Stimulated activated CD8-positive, alpha-beta memory T cell treated with anti-CD3 and anti-CD28 coated beads, Interleukin-2, amount 100 ng/mL, for 48 hours (primary cell): ENCODE measurements around the gene LKAAEAR1.
A peak's percentile ranks its signal among the peaks of the same experiment; 100 is the strongest.

Experiments used
- DNase-seq, 2 donors: peaks; one replicate each; pipeline ENCODE4 v3.0.0-alpha.2; 2020; ENCODE audit warnings: low read depth in 2 of 2

The LKAAEAR1 gene

GRCh38 chr20:64065062-64065973 is 18.9 kb downstream of the LKAAEAR1 start:
- no peak for DNase-seq

DNA sequence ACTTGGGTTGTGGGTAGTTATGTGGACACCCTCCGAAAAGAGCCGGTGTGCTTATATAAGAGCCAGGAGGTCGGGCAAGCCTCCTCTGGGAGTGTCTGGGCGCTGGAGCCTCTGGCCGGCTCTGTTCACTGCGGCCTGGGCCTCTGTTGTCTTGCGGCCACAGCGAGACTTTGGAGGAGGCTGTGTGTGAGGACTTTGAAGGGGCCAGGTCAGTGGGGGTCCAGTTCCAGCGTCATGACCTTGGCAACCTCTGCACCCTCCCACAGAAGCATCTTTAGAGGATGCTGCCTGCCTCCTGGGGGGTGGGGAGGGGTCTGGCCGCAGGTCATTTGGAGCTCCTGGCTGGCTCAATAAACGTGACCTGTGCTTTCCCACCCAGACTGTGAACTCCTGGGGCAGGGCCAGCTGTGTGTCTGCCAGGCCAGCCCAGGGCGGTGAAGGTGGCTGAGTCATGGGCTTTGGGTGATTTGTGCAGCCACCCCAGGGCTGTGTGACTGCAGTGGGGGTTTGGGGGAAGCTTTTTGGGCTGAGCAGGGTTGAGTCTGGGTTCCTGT is 20.0 kb downstream of the LKAAEAR1 start:
- no peak for DNase-seq

DNA sequence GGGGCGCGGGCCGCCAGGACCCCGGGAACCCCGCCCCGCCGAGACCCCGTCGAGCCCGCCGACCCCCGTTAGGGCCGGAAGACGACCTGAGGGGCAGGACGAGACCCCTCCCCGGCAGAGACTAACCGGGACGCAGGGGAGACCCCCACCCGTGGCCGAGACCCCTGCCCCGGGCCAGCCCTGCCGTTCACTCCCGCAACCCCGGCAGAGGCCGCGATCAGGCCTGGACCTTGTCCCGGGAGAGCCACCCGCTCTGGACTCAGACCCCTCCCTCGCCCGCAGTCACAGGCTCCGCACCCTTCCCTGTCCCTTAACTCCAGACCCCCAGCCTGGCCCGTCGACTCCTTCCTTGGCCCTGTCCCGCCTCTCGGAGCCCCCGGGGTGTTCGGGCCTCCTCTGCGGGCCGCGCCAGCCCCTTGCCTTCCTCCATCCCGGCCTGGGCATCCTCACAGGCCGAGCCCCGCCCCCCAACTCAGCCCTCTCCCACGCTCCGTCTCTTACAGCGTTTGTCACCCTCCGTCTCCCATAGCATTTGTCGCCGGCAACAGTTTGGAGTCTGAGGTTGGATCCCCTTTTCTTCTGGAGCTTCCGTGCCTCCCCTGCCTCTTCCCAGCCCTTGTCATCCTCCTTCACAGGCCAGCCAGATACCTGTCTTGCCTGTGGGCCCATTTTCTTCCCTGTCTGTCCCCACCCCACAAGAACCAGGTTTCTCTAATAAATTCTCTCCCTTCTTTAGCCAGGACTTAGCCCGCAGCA is 20.6 kb downstream of the LKAAEAR1 start:
- DNase-seq, result peak in 1 of 2 donors; percentile 33

- peak; percentile 91 to 94 for DNase-seq
These were observed 21.4 kb downstream of the LKAAEAR1 start, which contains the start of gene TCEA2 for GRCh38 chr20:64062596-64063388. Gene TCEA2, plus strand, starts transcription at chr20:64063198. Its CDS starts 115 bp downstream, at chr20:64063313.

- no peak for DNase-seq
These were observed 22.0 kb downstream of the LKAAEAR1 start for GRCh38 chr20:64062276-64062595.

GRCh38 chr20:64058536-64058935 is 25.7 kb downstream of the LKAAEAR1 start:
- no peak for DNase-seq

- peak; percentile 80 to 83 for DNase-seq
These were observed 26.3 kb downstream of the LKAAEAR1 start for GRCh38 chr20:64057628-64058498.

- DNase-seq, result no peak
These were observed 27.1 kb downstream of the LKAAEAR1 start for GRCh38 chr20:64056889-64057627.

GRCh38 chr20:64056639-64056888 is 27.6 kb downstream of the LKAAEAR1 start:
- DNase-seq, result no peak

- no peak for DNase-seq
These were observed 28.1 kb downstream of the LKAAEAR1 start for GRCh38 chr20:64055893-64056638.

DNA sequence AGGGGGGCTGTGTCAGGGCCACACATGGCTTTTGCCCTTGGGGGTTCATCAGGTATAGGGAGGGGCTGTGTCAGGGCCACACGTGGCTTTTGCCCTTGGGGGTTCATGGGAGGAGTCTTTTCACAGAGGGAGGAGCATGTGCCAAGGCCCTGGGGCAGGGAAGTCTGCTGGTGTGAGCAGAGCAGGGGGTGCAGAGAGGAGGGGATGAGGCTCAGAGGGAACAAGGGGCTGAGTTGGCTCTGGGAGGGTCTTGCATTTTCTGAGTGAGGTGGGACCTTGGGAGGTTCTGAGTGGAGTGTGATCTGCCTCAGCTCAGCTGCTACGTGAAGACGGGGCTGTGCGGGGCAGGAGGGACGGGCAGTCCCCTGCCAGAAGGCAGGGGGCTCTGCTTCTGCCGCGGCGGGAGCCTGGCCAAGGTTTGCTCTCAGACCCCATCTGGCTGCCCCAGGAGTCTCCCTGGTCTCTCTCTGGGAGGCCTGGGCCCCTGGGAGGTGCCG is 28.8 kb downstream of the LKAAEAR1 start:
- no peak for DNase-seq

GRCh38 chr20:64053841-64054661 is 30.1 kb downstream of the LKAAEAR1 start:
- no peak for DNase-seq

GRCh38 chr20:64052987-64053840 is 31.0 kb downstream of the LKAAEAR1 start:
- DNase-seq, result no peak

DNA sequence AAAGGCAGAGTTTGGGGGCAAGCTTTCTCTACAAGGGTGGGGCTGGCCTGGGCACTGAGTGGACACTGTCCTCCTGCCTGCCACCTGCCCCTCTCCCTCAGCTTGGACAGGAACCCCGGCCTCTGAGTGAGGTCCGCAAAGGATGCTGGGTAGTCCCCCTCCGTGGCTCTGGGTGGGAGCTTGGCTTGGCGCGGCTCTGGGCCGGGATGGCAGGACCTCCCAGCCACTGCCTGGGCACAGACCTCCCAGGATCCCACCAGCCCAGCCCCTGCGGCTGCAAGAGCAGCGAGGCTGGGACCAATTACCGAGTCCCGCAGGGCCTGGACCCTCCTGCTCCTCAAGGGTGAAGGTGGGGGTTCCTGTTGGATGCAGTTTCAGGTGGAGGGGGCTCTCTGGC is 31.9 kb downstream of the LKAAEAR1 start:
- DNase-seq, result no peak

DNA sequence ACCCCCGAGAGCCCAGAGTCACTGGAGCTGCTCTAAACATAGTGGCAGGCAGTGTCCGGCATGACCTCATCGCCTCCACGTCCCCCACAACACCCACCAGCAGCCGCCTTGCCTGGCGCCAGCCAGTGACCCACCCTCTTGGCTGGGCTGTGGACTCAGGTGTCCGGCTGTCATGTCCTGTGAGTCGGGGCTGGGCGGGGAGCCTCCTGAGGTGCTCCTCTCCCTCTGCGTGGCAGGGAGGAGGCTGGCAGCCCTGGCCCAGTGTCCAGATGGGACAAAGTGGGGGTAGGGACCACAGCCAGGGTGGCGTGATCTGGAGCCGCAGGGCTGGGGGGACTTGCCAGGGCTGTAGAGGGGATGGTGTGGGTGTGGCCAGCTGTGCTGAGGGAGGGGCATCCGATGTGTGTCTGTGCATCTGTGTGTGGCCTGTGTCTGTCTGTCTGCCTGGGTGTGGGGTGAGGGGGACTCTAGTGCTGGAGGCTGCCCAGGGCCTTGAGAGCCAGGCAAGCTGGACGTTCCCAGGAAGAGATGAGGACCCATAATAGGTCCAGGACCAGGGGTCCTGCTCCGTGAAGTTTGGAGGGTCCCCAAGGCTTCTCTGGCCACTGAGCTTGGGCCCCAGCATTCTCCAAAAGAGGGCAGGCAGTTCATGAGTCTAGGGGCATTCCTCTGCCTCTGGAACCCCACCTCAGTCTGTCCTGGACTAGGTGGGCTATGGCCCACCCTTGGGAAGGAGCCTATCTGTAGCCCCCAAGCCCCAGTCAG is 32.5 kb downstream of the LKAAEAR1 start:
- DNase-seq, result no peak

DNA sequence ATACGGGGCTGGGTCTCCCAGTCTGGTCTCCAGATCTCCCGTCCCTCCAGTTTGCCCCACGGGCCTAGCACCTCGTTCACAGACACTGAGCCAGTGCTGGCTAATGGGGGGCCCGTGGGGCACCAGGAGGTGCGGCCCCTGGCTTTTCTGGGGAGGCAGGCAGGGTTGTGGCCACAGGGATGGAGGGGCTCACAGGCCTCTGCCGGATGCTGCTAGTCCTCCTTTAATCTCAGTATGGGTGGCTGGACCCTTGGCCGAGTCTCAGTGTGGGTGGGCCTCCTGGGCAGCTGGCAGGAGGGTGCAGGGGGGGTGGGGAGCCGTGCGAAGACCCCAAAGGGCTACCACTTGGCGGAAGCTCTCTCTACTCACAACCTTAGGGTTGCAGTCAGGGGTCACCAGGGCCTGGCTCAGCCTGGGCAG is 33.2 kb downstream of the LKAAEAR1 start:
- DNase-seq, result no peak
